Mesendoderm (in vitro differentiated cells): ENCODE measurements around the gene GPD1L.
A peak's percentile ranks its signal among the peaks of the same experiment; 100 is the strongest.

Experiments
- DNase-seq: peaks from one replicate; pipeline ENCODE4 v3.0.0; 2013
- H2AK5ac ChIP-seq: 2 replicates; pipeline ENCODE4 v1.6.1; 2013; ENCODE audit warnings: low read length, inconsistent platforms
- H2BK120ac ChIP-seq: 2 replicates; pipeline ENCODE4 v1.6.1; 2013; ENCODE audit warnings: low read depth, mild to moderate bottlenecking, low read length, moderate library complexity, mixed read lengths
- H2BK15ac ChIP-seq: replicated peaks from 2 replicates; pipeline ENCODE4 v1.6.1; 2013; ENCODE audit warnings: low read depth, mild to moderate bottlenecking, moderate library complexity
- H2BK5ac ChIP-seq: 2 replicates; pipeline ENCODE4 v1.6.1; 2013; ENCODE audit warnings: low read length, inconsistent platforms
- H3K18ac ChIP-seq: 2 replicates; pipeline ENCODE4 v1.6.1; 2013; ENCODE audit warnings: mild to moderate bottlenecking, low read length, mixed read lengths
- H3K23ac ChIP-seq: one replicate; pipeline ENCODE4 v1.6.1; 2013; ENCODE audit warnings: low read length
- H3K27ac ChIP-seq: 2 replicates; pipeline ENCODE4 v1.5.1; 2013; ENCODE audit warnings: low read depth, mild to moderate bottlenecking, inconsistent platforms, low read length, moderate library complexity
- H3K27me3 ChIP-seq: 2 replicates; pipeline ENCODE4 v1.6.1; 2013; ENCODE audit warnings: low read length, control low read depth, mild to moderate bottlenecking, inconsistent platforms; ENCODE audit not compliant: insufficient read depth, poor library complexity
- H3K36me3 ChIP-seq: 2 replicates; pipeline ENCODE4 v1.6.1; 2013; ENCODE audit warnings: low read length, inconsistent platforms; ENCODE audit not compliant: control insufficient read depth, insufficient read depth
- H3K4ac ChIP-seq: one replicate; pipeline ENCODE4 v1.6.1; 2013; ENCODE audit warnings: low read depth, mild to moderate bottlenecking, low read length, moderate library complexity
- H3K4me1 ChIP-seq: 2 replicates; pipeline ENCODE4 v1.6.1; 2013; ENCODE audit warnings: low read depth, low read length, inconsistent platforms; ENCODE audit not compliant: control insufficient read depth
- H3K4me2 ChIP-seq: 2 replicates; pipeline ENCODE4 v1.6.1; 2013; ENCODE audit warnings: low read length
- H3K4me3 ChIP-seq: 2 replicates; pipeline ENCODE4 v1.5.1; 2013; ENCODE audit warnings: mild to moderate bottlenecking, low read length
- H3K56ac ChIP-seq: one replicate; pipeline ENCODE4 v1.6.1; 2013; ENCODE audit warnings: low read length
- H3K79me1 ChIP-seq: 2 replicates; pipeline ENCODE4 v1.6.1; 2013; ENCODE audit warnings: low read length, inconsistent platforms
- H3K79me2 ChIP-seq: 2 replicates; pipeline ENCODE4 v1.6.1; 2013; ENCODE audit warnings: mild to moderate bottlenecking, low read length; ENCODE audit not compliant: control insufficient read depth, insufficient read depth
- H3K9ac ChIP-seq: 2 replicates; pipeline ENCODE4 v1.6.1; 2013; ENCODE audit warnings: low read length, inconsistent platforms
- H4K5ac ChIP-seq: one replicate; pipeline ENCODE4 v1.6.1; 2013; ENCODE audit warnings: low read length
- H4K8ac ChIP-seq: one replicate; pipeline ENCODE4 v1.6.1; 2013; ENCODE audit warnings: low read depth, mild to moderate bottlenecking, control low read depth, low read length, moderate library complexity
- WGBS: extraction: QIAGEN DNeasy Blood & Tissue Kit; methylation state at CpG from one replicate; pipeline ENCODE4 v1.1.7; 2013; ENCODE audit warnings: low lambda C conversion rate, missing lambda C conversion rate; ENCODE audit not compliant: insufficient coverage; ENCODE audit errors: extremely low coverage; 5-methylcytosine and 5-hydroxymethylcytosine counted together

Gene GPD1L

GRCh38 chr3:32097768-32098167 lies 8.7 kb upstream of the GPD1L start:
- no peak overlapping the region for H3K4me2 ChIP-seq
- no peak overlapping the region for H3K9ac ChIP-seq
- no peak overlapping the region for H3K27ac ChIP-seq
- H2BK120ac ChIP-seq, result no peak overlapping the region
- no peak overlapping the region for H3K4me3 ChIP-seq
- no peak overlapping the region for H4K5ac ChIP-seq
- no peak overlapping the region for H3K56ac ChIP-seq
- H3K4me1 ChIP-seq, result no peaks in the 10 kb centered on the region
- no peak overlapping the region for H3K4ac ChIP-seq
- no peak for DNase-seq
- no CpG with 5 or more reads among the region's 1 CpG for WGBS
- no peak overlapping the region for H3K23ac ChIP-seq
- no peaks in the 10 kb centered on the region for H3K27me3 ChIP-seq
- no peak overlapping the region for H2AK5ac ChIP-seq
- H3K36me3 ChIP-seq, result no peaks in the 10 kb centered on the region
- no peak overlapping the region for H4K8ac ChIP-seq
- H3K79me2 ChIP-seq, result no peaks in the 10 kb centered on the region
- H3K18ac ChIP-seq, result no peak overlapping the region
- no peaks in the 10 kb centered on the region for H3K79me1 ChIP-seq
- H2BK5ac ChIP-seq, result no peak overlapping the region
- H2BK15ac ChIP-seq, result no peak overlapping the region

GRCh38 chr3:32098528-32098927 lies 7.9 kb upstream of the GPD1L start:
- no peak overlapping the region for H3K56ac ChIP-seq

GRCh38 chr3:32100465-32100864 lies 6.0 kb upstream of the GPD1L start:
- H3K9ac ChIP-seq, result no peak overlapping the region
- no peak overlapping the region for H2BK5ac ChIP-seq
- no peak overlapping the region for H4K8ac ChIP-seq
- no peak overlapping the region for H2BK120ac ChIP-seq
- H3K79me1 ChIP-seq, result no peaks in the 10 kb centered on the region
- no peaks in the 10 kb centered on the region for H3K27me3 ChIP-seq
- H4K5ac ChIP-seq, result no peak overlapping the region
- WGBS, result no CpG with 5 or more reads among the region's 5 CpGs
- no peak overlapping the region for H2AK5ac ChIP-seq
- H3K4me3 ChIP-seq, result no peak overlapping the region
- no peak overlapping the region for H3K23ac ChIP-seq
- H3K4me1 ChIP-seq, result no peaks in the 10 kb centered on the region
- no peak overlapping the region for H3K18ac ChIP-seq
- no peak for DNase-seq
- H3K4ac ChIP-seq, result no peak overlapping the region
- no peak overlapping the region for H3K56ac ChIP-seq
- no peaks in the 10 kb centered on the region for H3K36me3 ChIP-seq
- no peak overlapping the region for H3K27ac ChIP-seq
- H3K79me2 ChIP-seq, result no peaks in the 10 kb centered on the region
- H2BK15ac ChIP-seq, result no peak overlapping the region
- no peak overlapping the region for H3K4me2 ChIP-seq

More at GRCh38 chr3:32098528-32098927, 7.9 kb upstream of the GPD1L start:
- no peak for DNase-seq
- no peaks in the 10 kb centered on the region for H3K27me3 ChIP-seq
- H3K4me2 ChIP-seq, result no peak overlapping the region
- no peak overlapping the region for H3K27ac ChIP-seq
- no peak overlapping the region for H2AK5ac ChIP-seq
- no peak overlapping the region for H3K9ac ChIP-seq
- H3K4me3 ChIP-seq, result no peak overlapping the region
- no peak overlapping the region for H2BK15ac ChIP-seq
- no peaks in the 10 kb centered on the region for H3K36me3 ChIP-seq
- H2BK120ac ChIP-seq, result no peak overlapping the region
- no peak overlapping the region for H3K23ac ChIP-seq
- no peaks in the 10 kb centered on the region for H3K4me1 ChIP-seq
- H4K5ac ChIP-seq, result no peak overlapping the region
- no peak overlapping the region for H2BK5ac ChIP-seq
- no peaks in the 10 kb centered on the region for H3K79me2 ChIP-seq
- no peak overlapping the region for H3K4ac ChIP-seq
- WGBS, result no CpG with 5 or more reads among the region's 1 CpG
- no peaks in the 10 kb centered on the region for H3K79me1 ChIP-seq
- no peak overlapping the region for H3K18ac ChIP-seq
- no peak overlapping the region for H4K8ac ChIP-seq

GRCh38 chr3:32102289-32102688 lies 4.1 kb upstream of the GPD1L start:
- H3K4ac ChIP-seq, result no peak overlapping the region
- no peak overlapping the region for H2BK5ac ChIP-seq
- no peak overlapping the region for H3K4me3 ChIP-seq
- no peak overlapping the region for H3K27ac ChIP-seq
- H3K9ac ChIP-seq, result no peak overlapping the region
- DNase-seq, result no peak
- no peak overlapping the region for H4K5ac ChIP-seq
- no peak overlapping the region for H3K56ac ChIP-seq
- H3K18ac ChIP-seq, result no peak overlapping the region
- no peaks in the 10 kb centered on the region for H3K79me2 ChIP-seq
- H3K79me1 ChIP-seq, result no peaks in the 10 kb centered on the region
- no peak overlapping the region for H2BK15ac ChIP-seq
- no peak overlapping the region for H3K4me2 ChIP-seq
- no peak overlapping the region for H3K23ac ChIP-seq
- H3K36me3 ChIP-seq, result no peaks in the 10 kb centered on the region
- H2AK5ac ChIP-seq, result no peak overlapping the region
- H3K27me3 ChIP-seq, result no peaks in the 10 kb centered on the region
- H3K4me1 ChIP-seq, result no peaks in the 10 kb centered on the region
- no peak overlapping the region for H2BK120ac ChIP-seq
- H4K8ac ChIP-seq, result no peak overlapping the region
- WGBS, result no CpG with 5 or more reads among the region's 7 CpGs

GRCh38 chr3:32104492-32104891 lies 1.9 kb upstream of the GPD1L start:
- Histone ChIP-seq H3K4me1 (no peaks in the 10 kb centered on the region), H3K27ac (no peak overlapping the region), H2BK120ac (no peak overlapping the region), H3K4ac (no peak overlapping the region), H3K18ac (no peak overlapping the region), H2BK5ac (no peak overlapping the region), H3K36me3 (no peaks in the 10 kb centered on the region), H3K9ac (no peak overlapping the region), H4K8ac (no peak overlapping the region), H3K79me2 (no peaks in the 10 kb centered on the region), H2AK5ac (no peak overlapping the region), H3K23ac (no peak overlapping the region), H4K5ac (no peak overlapping the region), H3K4me2 (no peak overlapping the region), H3K56ac (no peak overlapping the region), H3K79me1 (no peaks in the 10 kb centered on the region), H2BK15ac (no peak overlapping the region), H3K27me3 (no peaks in the 10 kb centered on the region), H3K4me3 (no peak overlapping the region)
- no CpG with 5 or more reads among the region's 4 CpGs for WGBS
- no peak for DNase-seq

GRCh38 chr3:32105291-32106131 lies 909 bp upstream of the GPD1L start:
- H3K4me2 ChIP-seq, result no peak overlapping the region
- no peak overlapping the region for H2AK5ac ChIP-seq
- no peak overlapping the region for H3K4ac ChIP-seq
- H4K5ac ChIP-seq, result no peak overlapping the region
- no peaks in the 10 kb centered on the region for H3K36me3 ChIP-seq
- no CpG with 5 or more reads among the region's 7 CpGs for WGBS
- H3K79me2 ChIP-seq, result no peaks in the 10 kb centered on the region
- no peak overlapping the region for H2BK120ac ChIP-seq
- no peak overlapping the region for H2BK15ac ChIP-seq
- H3K79me1 ChIP-seq, result no peaks in the 10 kb centered on the region
- H3K4me3 ChIP-seq, result no peak overlapping the region
- H3K4me1 ChIP-seq, result no peaks in the 10 kb centered on the region
- H3K27me3 ChIP-seq, result no peaks in the 10 kb centered on the region
- no peak overlapping the region for H4K8ac ChIP-seq
- H3K27ac ChIP-seq, result no peak overlapping the region
- H2BK5ac ChIP-seq, result no peak overlapping the region
- no peak overlapping the region for H3K18ac ChIP-seq
- H3K9ac ChIP-seq, result no peak overlapping the region
- H3K56ac ChIP-seq, result peak overlapping the region; percentile 91
- DNase-seq, result no peak
- H3K23ac ChIP-seq, result no peak overlapping the region
